ENCODE measurements around the gene RPL19. TPM values are rescaled to one million over a fixed set of nuclear protein-coding genes. Genes with fewer than 3 reads are reported as not detected.

The RPL19 gene
- 2,601 and 3,126 TPM in 2 replicates for total RNA-seq

GRCh38 chr17:39200070-39200879 lies at the start of gene RPL19:
Gene RPL19, plus strand, starts transcription at chr17:39200283. Its CDS starts 62 bp downstream, at chr17:39200345.

GRCh38 chr17:39151150-39151942 lies 48.7 kb upstream of the RPL19 start, which contains the start of gene PLXDC1:
Gene PLXDC1, minus strand, starts transcription at chr17:39151637. Its CDS starts 200 bp downstream, at chr17:39151437.

GRCh38 chr17:39165841-39166349 lies 34.2 kb upstream of the RPL19 start, which contains the start of gene ARL5C:
Gene ARL5C, minus strand, starts transcription at chr17:39166161. Its CDS starts 401 bp downstream, at chr17:39165760.

GRCh38 chr17:39197380-39198185 lies 2.5 kb upstream of the RPL19 start, which contains the start of gene CACNB1:
Gene CACNB1, minus strand, starts transcription at chr17:39197669. Its CDS starts 174 bp downstream, at chr17:39197495.

GRCh38 chr17:39225308-39225958 lies 25.4 kb downstream of the RPL19 start, which contains the start of gene STAC2:
Gene STAC2, minus strand, starts transcription at chr17:39225945. Its CDS starts 443 bp downstream, at chr17:39225502.

Other genes starting within 250 kb of the RPL19 start
- gene FBXO47, start 232.9 kb upstream of the RPL19 start, total RNA-seq: not detected in 2 replicates
- gene PLXDC1, start 48.6 kb upstream of the RPL19 start, total RNA-seq: 0.09 and 0.70 TPM in 2 replicates
- gene ARL5C, start 34.1 kb upstream of the RPL19 start, total RNA-seq: not detected in 2 replicates
- gene CACNB1, start 2.6 kb upstream of the RPL19 start, total RNA-seq: 6.1 and 21.4 TPM in 2 replicates
- 0.82 TPM in 1 of 2 replicates, not detected in the other for gene STAC2, start 25.7 kb downstream of the RPL19 start, total RNA-seq
- gene FBXL20, start 201.3 kb downstream of the RPL19 start, total RNA-seq: 11.9 and 12.5 TPM in 2 replicates

All from pericardium fibroblast (primary cell).